Measurements from ENCODE around the gene COBL. TPM values are rescaled to one million over a fixed set of nuclear protein-coding genes. Genes with fewer than 3 reads are reported as not detected.

Gene COBL
- total RNA-seq, 4 donors from 2014 or later, result 14.3 to 19.3 (median 15.9) TPM

GRCh38 chr7:51162724-51163329, 153.8 kb downstream of the COBL start:
- Histone ChIP-seq H3K4me3 (replicated peaks in 1 of 3) (no peak overlapping the region), H3K4me1 (no peaks in the 10 kb centered on the region), H3K36me3 (no peaks in the 10 kb centered on the region), H3K27me3 (no peaks in the 10 kb centered on the region), H3K27ac (no peak overlapping the region), H3K9me3 (no peaks in the 10 kb centered on the region)
- peak; percentile 80 to 86 for DNase-seq
- TF ChIP-seq, protein P1, sequence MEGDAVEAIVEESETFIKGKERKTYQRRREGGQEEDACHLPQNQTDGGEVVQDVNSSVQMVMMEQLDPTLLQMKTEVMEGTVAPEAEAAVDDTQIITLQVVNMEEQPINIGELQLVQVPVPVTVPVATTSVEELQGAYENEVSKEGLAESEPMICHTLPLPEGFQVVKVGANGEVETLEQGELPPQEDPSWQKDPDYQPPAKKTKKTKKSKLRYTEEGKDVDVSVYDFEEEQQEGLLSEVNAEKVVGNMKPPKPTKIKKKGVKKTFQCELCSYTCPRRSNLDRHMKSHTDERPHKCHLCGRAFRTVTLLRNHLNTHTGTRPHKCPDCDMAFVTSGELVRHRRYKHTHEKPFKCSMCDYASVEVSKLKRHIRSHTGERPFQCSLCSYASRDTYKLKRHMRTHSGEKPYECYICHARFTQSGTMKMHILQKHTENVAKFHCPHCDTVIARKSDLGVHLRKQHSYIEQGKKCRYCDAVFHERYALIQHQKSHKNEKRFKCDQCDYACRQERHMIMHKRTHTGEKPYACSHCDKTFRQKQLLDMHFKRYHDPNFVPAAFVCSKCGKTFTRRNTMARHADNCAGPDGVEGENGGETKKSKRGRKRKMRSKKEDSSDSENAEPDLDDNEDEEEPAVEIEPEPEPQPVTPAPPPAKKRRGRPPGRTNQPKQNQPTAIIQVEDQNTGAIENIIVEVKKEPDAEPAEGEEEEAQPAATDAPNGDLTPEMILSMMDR (IDR thresholded peaks at IDR 0.05), result peak in 5 of 6 experiments; percentile 65 to 92 (median 78)
- TF ChIP-seq POLR2A (IDR thresholded peaks at IDR 0.05), result no peak
- 24 to 27% methylated on average over 9 of the region's 9 CpGs for WGBS, 2 donors
- intact Hi-C loops (cut with DNase I), result loop anchor here (5.0 kb wide), 1 partner anchor 204 kb away; no protein-coding TSS in a partner anchor

- DNase-seq, result no peak
- Histone ChIP-seq H3K27me3 (no peaks in the 10 kb centered on the region), H3K36me3 (no peaks in the 10 kb centered on the region), H3K9me3 (no peaks in the 10 kb centered on the region), H3K4me1 (no peaks in the 10 kb centered on the region), H3K27ac (no peak overlapping the region), H3K4me3 (replicated peaks in 1 of 3) (no peak overlapping the region)
- intact Hi-C loops (cut with DNase I), result loop anchor here (5.0 kb wide), 1 partner anchor 205 kb away; no protein-coding TSS in a partner anchor
- 91 to 94% methylated on average over 6 of the region's 6 CpGs for WGBS, 2 donors
- TF ChIP-seq, protein P1 (IDR thresholded peaks at IDR 0.05), result no peak
- no peak for TF ChIP-seq POLR2A (IDR thresholded peaks at IDR 0.05)
These were observed 154.7 kb downstream of the COBL start for GRCh38 chr7:51161937-51162336.

DNA sequence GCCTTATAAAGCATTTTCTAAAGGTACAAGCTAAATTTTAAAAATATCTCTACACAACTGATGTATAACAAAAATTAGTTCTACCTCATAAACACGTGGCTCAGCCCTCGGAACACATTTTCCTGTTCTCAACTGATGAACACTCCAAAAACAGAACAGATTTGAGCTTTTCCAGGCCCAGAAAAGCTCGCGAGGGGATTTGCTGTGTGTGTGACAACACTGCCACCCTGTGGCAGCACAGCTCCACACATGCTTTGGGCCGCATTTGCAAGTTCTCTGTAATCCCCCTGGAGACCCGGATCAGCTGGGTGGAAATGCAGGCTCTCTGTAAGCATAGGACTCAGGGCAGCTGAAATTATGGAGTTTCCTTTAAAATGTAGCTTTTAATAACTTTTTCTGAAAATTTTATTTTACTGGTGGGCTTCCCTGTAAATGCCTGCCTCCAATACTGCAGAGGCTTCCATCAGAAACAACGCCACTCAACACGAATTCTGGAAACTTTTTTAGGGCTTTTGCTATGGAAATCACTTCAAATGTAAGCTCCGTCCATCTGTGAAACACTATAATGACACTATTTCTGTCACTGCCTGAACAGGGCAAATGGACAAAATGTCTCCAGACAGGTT, 155.5 kb downstream of the COBL start:
- TF ChIP-seq POLR2A (IDR thresholded peaks at IDR 0.05), result no peak
- TF ChIP-seq, protein P1 (IDR thresholded peaks at IDR 0.05), result peak; percentile 64 to 95 (median 84)
- no peaks in the 10 kb centered on the region for H3K36me3 ChIP-seq
- H3K4me1 ChIP-seq, result no peaks in the 10 kb centered on the region
- peak; percentile 66 to 70 for DNase-seq
- H3K4me3 ChIP-seq (replicated peaks in 1 of 3), result no peak overlapping the region
- 24 to 27% methylated on average over 9 of the region's 9 CpGs for WGBS, 2 donors
- H3K9me3 ChIP-seq, result no peaks in the 10 kb centered on the region
- H3K27ac ChIP-seq, result no peak overlapping the region
- intact Hi-C loops (cut with DNase I), result loop anchor here (5.0 kb wide), 1 partner anchor 206 kb away; no protein-coding TSS in a partner anchor
- H3K27me3 ChIP-seq, result no peaks in the 10 kb centered on the region

DNA sequence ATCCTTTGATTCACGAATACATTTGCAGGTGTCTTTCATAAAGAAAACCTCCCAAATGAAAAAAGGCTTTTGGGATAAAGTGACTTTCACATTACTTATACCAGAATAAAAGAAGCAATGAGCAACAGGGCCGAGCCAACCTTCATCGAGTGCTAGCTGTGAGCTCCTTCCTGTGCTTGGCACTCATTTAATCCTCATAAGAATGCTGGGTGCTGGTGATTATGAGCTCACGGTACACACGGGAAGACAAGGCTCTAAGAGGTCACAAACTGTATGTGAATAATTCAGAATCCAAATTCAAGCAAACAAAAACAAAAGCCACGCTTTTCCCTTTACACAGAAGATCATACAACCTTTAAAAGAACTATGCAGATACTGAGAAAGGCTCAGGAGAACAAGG, 156.2 kb downstream of the COBL start:
- Histone ChIP-seq H3K4me1 (no peaks in the 10 kb centered on the region), H3K36me3 (no peaks in the 10 kb centered on the region), H3K4me3 (replicated peaks in 1 of 3) (no peak overlapping the region), H3K27me3 (no peaks in the 10 kb centered on the region), H3K27ac (no peak overlapping the region), H3K9me3 (no peaks in the 10 kb centered on the region)
- no peak for DNase-seq
- intact Hi-C loops (cut with DNase I), result loop anchor here (5.0 kb wide), 1 partner anchor 207 kb away; no protein-coding TSS in a partner anchor
- WGBS, 2 donors, result 79 to 82% methylated on average over 6 of the region's 6 CpGs
- TF ChIP-seq, protein P1 (IDR thresholded peaks at IDR 0.05), result no peak
- no peak for TF ChIP-seq POLR2A (IDR thresholded peaks at IDR 0.05)
